Breast epithelium (tissue), 3 donors: Measurements from ENCODE around the gene FRMPD2.

Source experiments
- CTCF ChIP-seq, 3 donors: fragments of 450-650 bp; IDR thresholded peaks; one replicate each; pipeline ENCODE4 v1.5.1; 2016 to 2017; ENCODE audit warnings: antibody characterized with exemption in 3 of 3, mild to moderate bottlenecking in 3 of 3, moderate library complexity in 3 of 3
- POLR2AphosphoS5 ChIP-seq, 3 donors: sonication (generic); formaldehyde crosslinking; IDR thresholded peaks; one replicate each; pipeline ENCODE4 v1.6.1; 2017; ENCODE audit warnings: antibody characterized with exemption in 3 of 3

DNA sequence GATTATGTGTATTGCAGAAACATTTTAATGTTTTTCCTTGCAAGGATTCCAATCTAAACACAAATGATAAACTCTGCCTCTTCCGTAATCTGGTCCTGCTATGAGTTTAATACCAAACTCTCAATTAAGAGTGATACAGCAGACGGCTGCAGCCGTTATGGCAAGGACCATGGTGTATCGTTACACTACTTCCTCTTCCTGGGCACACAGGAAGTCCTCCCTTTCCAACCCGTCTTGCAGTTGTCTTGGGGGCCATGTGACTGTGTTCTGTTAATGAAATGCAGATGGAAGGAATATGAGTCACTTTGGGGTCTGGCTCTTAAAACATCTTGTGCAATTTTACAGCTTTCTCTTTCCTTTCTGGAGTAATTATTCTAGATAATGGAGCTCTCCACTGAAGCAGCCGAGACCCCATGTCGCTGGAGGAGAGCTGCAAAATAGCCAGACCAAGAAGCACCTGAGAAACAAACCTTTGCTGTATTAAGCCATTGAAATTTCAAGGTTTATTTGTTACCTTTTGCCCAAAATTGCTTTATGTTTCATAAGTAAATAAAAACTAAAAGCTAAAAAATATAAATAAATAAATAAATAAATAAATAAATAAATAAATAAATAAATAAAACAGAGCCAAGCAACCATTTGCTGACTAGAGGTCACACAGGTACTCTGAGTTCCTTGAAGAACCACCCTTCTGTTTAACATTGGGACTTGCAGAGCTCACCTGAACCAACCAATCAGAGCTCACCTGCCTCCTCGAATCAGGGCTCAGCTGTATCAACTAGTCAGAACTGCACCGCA is 74.7 kb downstream of the FRMPD2 start:
- no peak for TF ChIP-seq CTCF (IDR thresholded peaks at IDR 0.05)
- no peak for TF ChIP-seq POLR2AphosphoS5 (IDR thresholded peaks at IDR 0.05)
